GM12878 (cell line): ENCODE data around the gene MAGI2. TPM values are rescaled to one million over a fixed set of nuclear protein-coding genes. Genes with fewer than 3 reads are reported as not detected.

Experiments used
- ATAC-seq: fragments of 200-7000 bp; cut with Tn5 transposase; 3 replicates; pipeline ENCODE4 v1.9.1; 2020; ENCODE audit warnings: mild to moderate bottlenecking, moderate library complexity
- BruUV-seq: library from RNA; stranded (reverse); fragments of 400-500 nt; replicated peaks from 2 replicates; lab custom pipeline; 2021; lab: Mats Ljungman, UMichigan
- CTCF ChIA-PET: fragments of 300-600 bp; sonication (Branson Sonifier 250); formaldehyde crosslinking; extraction: SDS; loops from one replicate; lab custom pipeline; 2021; ENCODE audit warnings: inconsistent platforms; lab: Yijun Ruan, JAX
- POLR2A ChIA-PET: fragments of 350-600 bp; formaldehyde crosslinking; extraction: SDS; loops from one replicate; lab custom pipeline; 2021; ENCODE audit warnings: inconsistent platforms; lab: Charles Lee
- RAD21 ChIA-PET: fragments of 300-600 bp; sonication (Branson Sonifier 250); formaldehyde crosslinking; loops from one replicate; lab custom pipeline; 2023; ENCODE audit warnings: antibody characterized with exemption; ENCODE audit not compliant: unreplicated experiment; lab: Charles Lee
- SMC1A ChIA-PET: fragments of 300-600 bp; sonication (Branson Sonifier 250); formaldehyde crosslinking; loops from one replicate; lab custom pipeline; 2023; ENCODE audit not compliant: unreplicated experiment, uncharacterized antibody; lab: Charles Lee
- DNase-seq: peaks from one replicate; pipeline ENCODE4 v3.0.0-alpha.2; 2011; ENCODE audit warnings: low read depth, low spot score
- FAIRE-seq: peaks from 3 replicates; lab custom pipeline; 2011; peaks lifted over from hg19 to GRCh38; lab: Jason Lieb, UNC
- H2AFZ ChIP-seq: 2 replicates; pipeline ENCODE4 v1.6.0; 2011; ENCODE audit warnings: low read depth, low read length, control low read depth; ENCODE audit not compliant: control insufficient read depth
- H3K27ac ChIP-seq: 2 replicates; pipeline ENCODE4 v1.5.1; 2011; ENCODE audit warnings: control low read depth; ENCODE audit not compliant: control insufficient read depth, insufficient read depth
- H3K27me3 ChIP-seq, 2 experiments: replicated peaks in 1 of 2; 2 replicates each; pipeline versions ENCODE4 v1.6.0 to v1.6.1; 2011; ENCODE audit warnings: low read length in 1 of 2; ENCODE audit not compliant: control insufficient read depth in 2 of 2, insufficient read depth in 2 of 2
- H3K36me3 ChIP-seq, 2 experiments: 2 replicates each; pipeline ENCODE4 v1.5.1; 2011; ENCODE audit warnings: low read length in 1 of 2; ENCODE audit not compliant: control insufficient read depth in 2 of 2, insufficient read depth in 2 of 2
- H3K4me1 ChIP-seq: 2 replicates; pipeline ENCODE4 v1.6.1; 2011; ENCODE audit warnings: mild to moderate bottlenecking, low read length, moderate library complexity, mixed read lengths; ENCODE audit not compliant: control insufficient read depth, insufficient read depth
- H3K4me2 ChIP-seq: 2 replicates; pipeline ENCODE4 v1.6.0; 2011; ENCODE audit warnings: control low read depth; ENCODE audit not compliant: control insufficient read depth, insufficient read depth
- H3K4me3 ChIP-seq: fragments of 200-600 bp; sonication (generic); 2 replicates; pipeline ENCODE4 v1.5.1; 2016
- H3K79me2 ChIP-seq: 2 replicates; pipeline ENCODE4 v1.6.0; 2011; ENCODE audit warnings: low read length; ENCODE audit not compliant: control insufficient read depth, insufficient read depth
- H3K9ac ChIP-seq: 2 replicates; pipeline ENCODE4 v1.8.0; 2011; ENCODE audit warnings: low read length, control low read depth, mixed read lengths; ENCODE audit not compliant: control insufficient read depth, insufficient read depth
- H3K9me3 ChIP-seq: replicated peaks from 3 replicates; pipeline ENCODE4 v1.5.1; 2011; ENCODE audit warnings: mild to moderate bottlenecking, low read length; ENCODE audit not compliant: control insufficient read depth, insufficient read depth
- H4K20me1 ChIP-seq: 2 replicates; pipeline ENCODE4 v1.6.0; 2011; ENCODE audit not compliant: control insufficient read depth, insufficient read depth
- BRCA1 ChIP-seq: IDR thresholded peaks from 2 replicates; pipeline ENCODE4 v1.6.1; 2011; ENCODE audit warnings: low read depth, low read length, improper control_type of control experiment
- FOXM1 ChIP-seq: IDR thresholded peaks from 2 replicates; pipeline ENCODE4 v1.6.1; 2012; ENCODE audit warnings: low read depth, mild to moderate bottlenecking, inconsistent platforms, low read length, moderate library complexity
- IRF4 ChIP-seq: IDR thresholded peaks from 2 replicates; pipeline ENCODE4 v1.6.1; 2011; ENCODE audit warnings: low read depth, low read length
- MLLT1 ChIP-seq: fragments of 450-650 bp; IDR thresholded peaks from 2 replicates; pipeline ENCODE4 v1.6.1; 2016; ENCODE audit warnings: mild to moderate bottlenecking
- POLR2AphosphoS2 ChIP-seq: IDR thresholded peaks from 2 replicates; pipeline ENCODE4 v1.6.1; 2011; ENCODE audit warnings: low read depth, mild to moderate bottlenecking, low read length, improper control_type of control experiment, moderate library complexity
- POLR2AphosphoS5 ChIP-seq: IDR thresholded peaks from 2 replicates; pipeline ENCODE4 v1.6.1; 2011; ENCODE audit warnings: mild to moderate bottlenecking, low read length, inconsistent platforms
- PRDM15 ChIP-seq: fragments of 450-650 bp; formaldehyde crosslinking; IDR thresholded peaks from 2 replicates; pipeline ENCODE4 v1.4.0; 2020; ENCODE audit warnings: mild to moderate bottlenecking, moderate library complexity
- SUPT20H ChIP-seq: IDR thresholded peaks from 2 replicates; pipeline ENCODE4 v1.6.1; 2011; ENCODE audit warnings: low read depth, mild to moderate bottlenecking, low read length, moderate library complexity, borderline replicate concordance; ENCODE audit not compliant: control insufficient read depth
- YY1 ChIP-seq: IDR thresholded peaks from 2 replicates; pipeline ENCODE4 v1.6.1; 2011; ENCODE audit warnings: low read depth, mild to moderate bottlenecking, low read length
- ZNF384 ChIP-seq: IDR thresholded peaks from 2 replicates; pipeline ENCODE4 v1.6.1; 2012; ENCODE audit warnings: low read depth, mild to moderate bottlenecking, low read length, improper control_type of control experiment, borderline replicate concordance
- WGBS: methylation state at CpG from one replicate; pipeline ENCODE4 v1.1.6; 2016; ENCODE audit warnings: low lambda C conversion rate; ENCODE audit not compliant: insufficient replicate concordance, insufficient coverage; ENCODE audit errors: missing lambda C conversion rate; 5-methylcytosine and 5-hydroxymethylcytosine counted together
- in situ Hi-C: fragments of 300-500 bp; cut with MboI; formaldehyde crosslinking; loops from 9 replicates; pipeline ENCODE4 v1.14.3; 2018; ENCODE audit warnings: mixed read lengths
- intact Hi-C: fragments of 100-400 bp; cut with micrococcal nuclease; formaldehyde crosslinking; loops from one replicate; pipeline ENCODE4 v1.14.2; 2022; ENCODE audit not compliant: unreplicated experiment
- polyA plus RNA-seq, 11 experiments: library from polyadenylated mRNA; depleted of rRNA in 4 of 11; unstranded in 6 of 11; stranded (reverse) in 5 of 11; fragments of >200 nt; fragmentation: Nextera tagmentation in 4 of 11; fragmentation: Illumina TruSeq in 1 of 11; extraction: Ambion mirVana in 4 of 11; extraction: Trizol in 1 of 11; gene quantifications; 1 replicate in 1 of 11; 2 replicates in 10 of 11; pipeline versions ENCODE4 v1.2.1 to v1.2.3, GENCODE V29; 2011 to 2016; ENCODE audit warnings: inconsistent platforms in 2 of 11, missing spikeins in 2 of 11, low read depth in 1 of 11
- total RNA-seq, 4 experiments: library from RNA; depleted of rRNA in 3 of 4; stranded (reverse); fragments of >200 nt in 3 of 4; fragmentation: Illumina TruSeq in 1 of 4; extraction: Trizol in 1 of 4; gene quantifications; 2 replicates each; pipeline versions ENCODE4 v1.2.1 to v1.2.3, GENCODE V29; 2013 to 2021

The MAGI2 gene
- total and polyA plus RNA-seq, 10 of the 15 experiments (the other 5 are each of a cell fraction or from before 2014, with no cell fraction given), result 0.01 to 0.31 (median 0.05) TPM; not detected in 2

GRCh38 chr7:79282882-79283602 lies 170.4 kb downstream of the MAGI2 start:
- H4K20me1 ChIP-seq, result no peaks in the 10 kb centered on the region
- no peaks in the 10 kb centered on the region for H3K9me3 ChIP-seq
- no TSS peak for BruUV-seq
- intact Hi-C loops, result no loop called here
- no peak overlapping the region for H3K27ac ChIP-seq
- no peak overlapping the region for H3K4me2 ChIP-seq
- H3K4me1 ChIP-seq, result no peaks in the 10 kb centered on the region
- SMC1A ChIA-PET, result interaction anchor here (1.3 to 1.6 kb wide), 2 partner anchors 10 to 12 kb away, joined by 3 to 4 read pairs; no protein-coding TSS in a partner anchor
- H3K9ac ChIP-seq, result no peak overlapping the region
- H3K79me2 ChIP-seq, result no peaks in the 10 kb centered on the region
- TF ChIP-seq IRF4 (no peak), BRCA1 (no peak), MLLT1 (no peak), YY1 (no peak), POLR2AphosphoS5 (no peak), PRDM15 (no peak), FOXM1 (no peak), POLR2AphosphoS2 (no peak), ZNF384 (no peak), SUPT20H (no peak)
- H2AFZ ChIP-seq, result no peak overlapping the region
- CTCF ChIA-PET, result interaction anchor here (2.5 to 2.8 kb wide), 2 partner anchors 11 to 15 kb away, joined by 9 to 10 read pairs; no protein-coding TSS in a partner anchor
- no peaks in the 10 kb centered on the region for H3K36me3 ChIP-seq
- H3K27me3 ChIP-seq, result no peaks in the 10 kb centered on the region; a peak in 1 of 4 replicates
- RAD21 ChIA-PET, result no interaction called here
- H3K4me3 ChIP-seq, result no peak overlapping the region
- FAIRE-seq (no peak), DNase-seq (no peak), ATAC-seq (no peak)
- POLR2A ChIA-PET, result no interaction called here
- in situ Hi-C loops, result loop anchor here (25.0 kb wide), 1 partner anchor 729 kb away; no protein-coding TSS in a partner anchor
- 3% methylated on average over 2 of the region's 2 CpGs for WGBS
